IMR-90 (cell line): ENCODE measurements around the gene SEMA4D. TPM values are rescaled to one million over a fixed set of nuclear protein-coding genes. Genes with fewer than 3 reads are reported as not detected.

Source experiments
- ATAC-seq: fragments of 200-7000 bp; cut with Tn5 transposase; 2 replicates; pipeline ENCODE4 v1.9.1; 2020; ENCODE audit warnings: low read depth, mild to moderate bottlenecking, moderate library complexity
- BruUV-seq: library from RNA; stranded (reverse); fragments of 400-500 nt; replicated peaks from 2 replicates; lab custom pipeline; 2021; lab: Mats Ljungman, UMichigan
- CTCF ChIA-PET: fragments of 300-600 bp; formaldehyde crosslinking; extraction: SDS; loops from one replicate; lab custom pipeline; 2021; ENCODE audit warnings: antibody characterized with exemption; lab: Yijun Ruan, JAX
- POLR2A ChIA-PET: fragments of 300-600 bp; sonication (Branson Sonifier 250); formaldehyde crosslinking; loops from one replicate; lab custom pipeline; 2022; ENCODE audit warnings: antibody characterized with exemption; ENCODE audit not compliant: unreplicated experiment; lab: Charles Lee
- DNase-seq: peaks from one replicate; pipeline ENCODE4 v3.0.0; 2013
- H2AFZ ChIP-seq: replicated peaks from 2 replicates; pipeline ENCODE3; 2013; ENCODE audit warnings: low read length, mild to moderate bottlenecking; ENCODE audit not compliant: poor library complexity
- H2AK5ac ChIP-seq: 2 replicates; pipeline ENCODE4 v1.6.1; 2013; ENCODE audit warnings: low read depth, low read length, inconsistent platforms
- H2AK9ac ChIP-seq: replicated peaks from 2 replicates; pipeline ENCODE3; 2013; ENCODE audit warnings: mild to moderate bottlenecking, low read depth, low read length, moderate library complexity; ENCODE audit not compliant: poor library complexity
- H2BK120ac ChIP-seq: 2 replicates; pipeline ENCODE4 v1.6.1; 2013; ENCODE audit warnings: low read depth, low read length, inconsistent platforms
- H2BK15ac ChIP-seq: 3 replicates; pipeline ENCODE4 v1.6.1; 2013; ENCODE audit warnings: low read depth, low read length, inconsistent platforms
- H2BK20ac ChIP-seq: 2 replicates; pipeline ENCODE4 v1.6.1; 2013; ENCODE audit warnings: low read depth, mild to moderate bottlenecking, inconsistent platforms, low read length, moderate library complexity
- H2BK5ac ChIP-seq: 2 replicates; pipeline ENCODE4 v1.6.1; 2013; ENCODE audit warnings: mild to moderate bottlenecking, low read depth, low read length, inconsistent platforms; ENCODE audit not compliant: poor library complexity, severe bottlenecking
- H3K14ac ChIP-seq: replicated peaks from 2 replicates; pipeline ENCODE4 v1.6.1; 2013; ENCODE audit warnings: low read depth, low read length, inconsistent platforms
- H3K18ac ChIP-seq: 2 replicates; pipeline ENCODE4 v1.6.1; 2013; ENCODE audit warnings: low read depth, low read length, control low read depth
- H3K23ac ChIP-seq: 2 replicates; pipeline ENCODE4 v1.6.1; 2013; ENCODE audit warnings: low read depth, low read length, inconsistent platforms
- H3K27ac ChIP-seq: 2 replicates; pipeline ENCODE4 v1.5.1; 2013; ENCODE audit warnings: mild to moderate bottlenecking, control low read depth, low read length; ENCODE audit not compliant: insufficient read depth
- H3K27me3 ChIP-seq: 2 replicates; pipeline ENCODE4 v1.6.1; 2013; ENCODE audit warnings: low read length; ENCODE audit not compliant: control insufficient read depth, insufficient read depth
- H3K36me3 ChIP-seq: 2 replicates; pipeline ENCODE4 v1.6.1; 2013; ENCODE audit warnings: low read length, mixed read lengths; ENCODE audit not compliant: control insufficient read depth, insufficient read depth
- H3K4ac ChIP-seq: 2 replicates; pipeline ENCODE4 v1.6.1; 2013; ENCODE audit warnings: low read depth, low read length, inconsistent platforms
- H3K4me1 ChIP-seq: 2 replicates; pipeline ENCODE4 v1.6.1; 2013; ENCODE audit warnings: low read length, mixed read lengths; ENCODE audit not compliant: control insufficient read depth, insufficient read depth
- H3K4me2 ChIP-seq: 2 replicates; pipeline ENCODE4 v1.6.1; 2013; ENCODE audit warnings: low read depth, mild to moderate bottlenecking, control low read depth, low read length, moderate library complexity
- H3K4me3 ChIP-seq: 2 replicates; pipeline ENCODE4 v1.5.1; 2013; ENCODE audit warnings: low read depth, mild to moderate bottlenecking, control low read depth, low read length, moderate library complexity; ENCODE audit not compliant: insufficient read depth
- H3K56ac ChIP-seq: 2 replicates; pipeline ENCODE4 v1.6.1; 2013; ENCODE audit warnings: low read length, inconsistent platforms; ENCODE audit not compliant: insufficient read depth; ENCODE audit errors: extremely low read depth
- H3K79me1 ChIP-seq, 2 experiments: 2 replicates each; pipeline ENCODE4 v1.6.1; 2013; ENCODE audit warnings: low read length in 2 of 2, inconsistent platforms in 1 of 2, low read depth in 1 of 2
- H3K9ac ChIP-seq: 2 replicates; pipeline ENCODE4 v1.6.1; 2013; ENCODE audit warnings: low read depth, low read length, control low read depth
- H3K9me1 ChIP-seq: 2 replicates; pipeline ENCODE4 v1.6.1; 2013; ENCODE audit warnings: low read length, inconsistent platforms; ENCODE audit not compliant: insufficient read depth
- H3K9me3 ChIP-seq: 2 replicates; pipeline ENCODE4 v1.6.1; 2013; ENCODE audit warnings: low read length; ENCODE audit not compliant: control insufficient read depth, insufficient read depth
- H4K20me1 ChIP-seq: 2 replicates; pipeline ENCODE4 v1.6.1; 2013; ENCODE audit warnings: low read length, inconsistent platforms; ENCODE audit not compliant: insufficient read depth
- H4K5ac ChIP-seq: 2 replicates; pipeline ENCODE4 v1.6.1; 2013; ENCODE audit warnings: mild to moderate bottlenecking, low read depth, low read length, control low read depth
- H4K8ac ChIP-seq, 2 experiments: 2 replicates each; pipeline ENCODE4 v1.6.1; 2013; ENCODE audit warnings: low read depth in 2 of 2, low read length in 2 of 2, control low read depth in 1 of 2, inconsistent platforms in 1 of 2
- H4K91ac ChIP-seq: 2 replicates; pipeline ENCODE4 v1.6.1; 2013; ENCODE audit warnings: low read depth, low read length, inconsistent platforms; ENCODE audit not compliant: insufficient read depth
- BHLHE40 ChIP-seq: fragments of 150-350 bp; IDR thresholded peaks from 2 replicates; pipeline ENCODE4 v1.6.1; 2016; ENCODE audit warnings: mild to moderate bottlenecking, low read depth, low read length
- CEBPB ChIP-seq: IDR thresholded peaks from 2 replicates; pipeline ENCODE4 v1.6.1; 2012; ENCODE audit warnings: low read depth, low read length, improper control_type of control experiment
- CHD1 ChIP-seq: IDR thresholded peaks from 2 replicates; pipeline ENCODE4 v1.6.1; 2012; ENCODE audit warnings: low read depth, low read length, improper control_type of control experiment
- CTCF ChIP-seq: conservative IDR thresholded peaks from 2 replicates; pipeline ENCODE4 v1.5.1; 2012; ENCODE audit warnings: mild to moderate bottlenecking, low read depth, low read length, improper control_type of control experiment
- ELK1 ChIP-seq: fragments of 150-350 bp; IDR thresholded peaks from 2 replicates; pipeline ENCODE4 v1.6.1; 2016; ENCODE audit warnings: low read depth, mild to moderate bottlenecking, low read length, moderate library complexity, borderline replicate concordance
- FOS ChIP-seq: fragments of 150-350 bp; IDR thresholded peaks from 2 replicates; pipeline ENCODE4 v1.6.1; 2016; ENCODE audit warnings: low read depth, low read length
- MAFK ChIP-seq: IDR thresholded peaks from 2 replicates; pipeline ENCODE4 v1.6.1; 2012; ENCODE audit warnings: low read depth, low read length, improper control_type of control experiment
- MAZ ChIP-seq: IDR thresholded peaks from 2 replicates; pipeline ENCODE4 v1.6.1; 2012; ENCODE audit warnings: low read depth, mild to moderate bottlenecking, low read length, improper control_type of control experiment, moderate library complexity, borderline replicate concordance
- MXI1 ChIP-seq: IDR thresholded peaks from 2 replicates; pipeline ENCODE4 v1.6.1; 2012; ENCODE audit warnings: low read depth, mild to moderate bottlenecking, low read length, moderate library complexity, borderline replicate concordance
- NFE2L2 ChIP-seq: fragments of 150-350 bp; IDR thresholded peaks from 2 replicates; pipeline ENCODE4 v1.6.1; 2016; ENCODE audit warnings: low read depth, mild to moderate bottlenecking, low read length
- POLR2A ChIP-seq: IDR thresholded peaks from 2 replicates; pipeline ENCODE4 v1.6.1; 2012; ENCODE audit warnings: mild to moderate bottlenecking, low read depth, low read length
- RAD21 ChIP-seq: IDR thresholded peaks from 2 replicates; pipeline ENCODE4 v1.6.1; 2012; ENCODE audit warnings: low read length, improper control_type of control experiment
- RCOR1 ChIP-seq: IDR thresholded peaks from 2 replicates; pipeline ENCODE4 v1.6.1; 2012; ENCODE audit warnings: mild to moderate bottlenecking, low read length, improper control_type of control experiment; ENCODE audit not compliant: insufficient replicate concordance
- RFX5 ChIP-seq: IDR thresholded peaks from 2 replicates; pipeline ENCODE4 v1.8.0; 2012; ENCODE audit warnings: low read depth, mild to moderate bottlenecking, low read length, moderate library complexity
- SMC3 ChIP-seq: fragments of 150-350 bp; IDR thresholded peaks from 2 replicates; pipeline ENCODE4 v1.6.1; 2016; ENCODE audit warnings: low read depth, mild to moderate bottlenecking, antibody characterized with exemption, low read length, moderate library complexity
- USF2 ChIP-seq: fragments of 150-350 bp; IDR thresholded peaks from 2 replicates; pipeline ENCODE4 v1.6.1; 2017; ENCODE audit warnings: mild to moderate bottlenecking, antibody characterized with exemption, low read length, low read depth
- dilution Hi-C: fragments of 300-500 bp; cut with HindIII; formaldehyde crosslinking; loops from one replicate; pipeline ENCODE4 v1.14.3; 2018; ENCODE audit warnings: low sequenced_read_pairs; ENCODE audit not compliant: unreplicated experiment
- in situ Hi-C: fragments of 300-500 bp; cut with MboI; formaldehyde crosslinking; loops from 3 replicates; pipeline ENCODE4 v1.14.3; 2019; ENCODE audit warnings: low sequenced_read_pairs, inconsistent platforms, mixed read lengths
- intact Hi-C: fragments of 100-400 bp; cut with micrococcal nuclease; formaldehyde crosslinking; loops from 2 replicates; pipeline ENCODE4 v1.10.0; 2022
- polyA plus RNA-seq, 3 experiments: library from polyadenylated mRNA; depleted of rRNA; stranded (reverse); fragments of >200 nt; gene quantifications; 2 replicates each; pipeline ENCODE4 v1.2.3, GENCODE V29; 2012; ENCODE audit warnings: low replicate concordance in 1 of 3
- total RNA-seq: library from RNA; depleted of rRNA; stranded (reverse); fragments of >200 nt; gene quantifications from 2 replicates; pipeline ENCODE4 v1.2.3, GENCODE V29; 2012

Gene SEMA4D
- total and polyA plus RNA-seq, 2 of the 4 experiments (the other 2 are of a cell fraction), result 0.90 to 1.5 TPM

- DNase-seq (no peak), ATAC-seq (no peak)
- H2AK5ac ChIP-seq, result no peak overlapping the region
- no peak overlapping the region for H3K4me2 ChIP-seq
- no peaks in the 10 kb centered on the region for H4K20me1 ChIP-seq
- H2BK15ac ChIP-seq, result no peak overlapping the region
- in situ Hi-C loops (no loop called here), intact Hi-C loops (no loop called here), dilution Hi-C loops (no loop called here)
- H3K79me1 ChIP-seq, result peaks cover 0 to 4% of the 10 kb centered on the region in 2 experiments; a peak in 1 of 4 replicates
- no peak overlapping the region for H2AFZ ChIP-seq
- H4K8ac ChIP-seq, result no peak overlapping the region
- no peaks in the 10 kb centered on the region for H3K27me3 ChIP-seq
- BruUV-seq, result no TSS peak
- H3K9ac ChIP-seq, result no peak overlapping the region
- H3K36me3 ChIP-seq, result no peaks in the 10 kb centered on the region
- H3K9me3 ChIP-seq, result peaks cover 4% of the 10 kb centered on the region; the same call in 1 of the 2 replicates
- no peak overlapping the region for H3K4ac ChIP-seq
- H2BK20ac ChIP-seq, result no peak overlapping the region
- no peak for TF ChIP-seq RFX5
- TF ChIP-seq CHD1, result no peak
- no peak for TF ChIP-seq MAZ
- TF ChIP-seq RAD21, result no peak
- TF ChIP-seq FOS, result no peak
- TF ChIP-seq BHLHE40, result no peak
- TF ChIP-seq CTCF, result no peak
- no peak for TF ChIP-seq RCOR1
- TF ChIP-seq MAFK, result no peak
- TF ChIP-seq USF2, result no peak
- TF ChIP-seq ELK1, result no peak
- no peak for TF ChIP-seq POLR2A
- no peak for TF ChIP-seq CEBPB
- TF ChIP-seq SMC3, result no peak
- TF ChIP-seq NFE2L2, result no peak
- no peak for TF ChIP-seq MXI1
- H3K18ac ChIP-seq, result no peak overlapping the region
- ChIA-PET POLR2A (no interaction called here), CTCF (no interaction called here)
- H3K14ac ChIP-seq, result no peak overlapping the region
- no peak overlapping the region for H3K4me3 ChIP-seq
- H2AK9ac ChIP-seq, result no peak overlapping the region
- H3K4me1 ChIP-seq, result no peaks in the 10 kb centered on the region; the same call in 1 of the 2 replicates
- no peak overlapping the region for H3K56ac ChIP-seq
- H4K91ac ChIP-seq, result no peak overlapping the region
- no peak overlapping the region for H4K5ac ChIP-seq
- peaks cover 7% of the 10 kb centered on the region; the same call in 1 of the 2 replicates for H3K9me1 ChIP-seq
- H2BK5ac ChIP-seq, result no peak overlapping the region
- H2BK120ac ChIP-seq, result no peak overlapping the region
- H3K27ac ChIP-seq, result no peak overlapping the region
- H3K23ac ChIP-seq, result no peak overlapping the region
Measured at GRCh38 chr9:89486681-89487080, 11.2 kb downstream of the SEMA4D start.
